GM19467 (cell line): Measurements from ENCODE around the gene NTN5.
"Not testable (repeated sequence)": the region's sequence is repeated elsewhere in the genome, so short reads cannot be mapped to it uniquely, and the experiment has no call there.

Source experiments
- ATAC-seq: cut with Tn5 transposase; IDR thresholded peaks from one replicate; pipeline ENCODE4 v1.9.1; 2021; ENCODE audit warnings: mild to moderate bottlenecking, moderate library complexity; ENCODE audit not compliant: unreplicated experiment

The NTN5 gene, protein sequence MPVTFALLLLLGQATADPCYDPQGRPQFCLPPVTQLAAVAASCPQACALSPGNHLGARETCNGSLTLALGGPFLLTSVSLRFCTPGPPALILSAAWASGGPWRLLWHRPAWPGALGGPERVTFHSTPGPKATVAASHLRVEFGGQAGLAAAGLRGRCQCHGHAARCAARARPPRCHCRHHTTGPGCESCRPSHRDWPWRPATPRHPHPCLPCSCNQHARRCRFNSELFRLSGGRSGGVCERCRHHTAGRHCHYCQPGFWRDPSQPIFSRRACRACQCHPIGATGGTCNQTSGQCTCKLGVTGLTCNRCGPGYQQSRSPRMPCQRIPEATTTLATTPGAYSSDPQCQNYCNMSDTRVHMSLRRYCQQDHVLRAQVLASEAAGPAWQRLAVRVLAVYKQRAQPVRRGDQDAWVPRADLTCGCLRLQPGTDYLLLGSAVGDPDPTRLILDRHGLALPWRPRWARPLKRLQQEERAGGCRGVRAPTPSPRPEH

DNA sequence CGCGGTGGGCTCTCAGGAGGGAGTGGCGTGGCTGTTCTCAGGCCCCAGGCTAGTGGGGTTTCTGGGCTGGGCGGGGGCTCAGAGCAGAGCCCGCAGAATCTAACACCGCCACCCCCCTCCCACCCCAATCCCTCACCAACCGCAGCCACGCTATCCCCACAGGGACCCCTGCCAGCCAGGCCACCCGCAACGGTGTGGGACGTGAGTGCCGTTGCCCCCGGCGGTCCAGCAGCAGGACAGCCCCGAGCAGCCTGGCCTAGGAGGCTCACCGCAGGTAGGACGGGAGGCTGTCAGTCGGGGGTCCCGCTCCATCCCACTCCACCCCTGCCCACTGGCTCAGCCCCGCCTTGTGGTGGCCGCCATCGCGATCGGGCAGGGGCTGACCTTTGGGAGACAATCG, at the start of gene NTN5:
Gene NTN5 (minus strand): TSS at position 24 of the 400 bp plus-strand sequence. CDS start 2,031 bp downstream, outside the sequence.
- ATAC-seq = no peak

GRCh38 chr19:48722196-48722708, 49.4 kb upstream of the NTN5 start:
- no peak for ATAC-seq

- peak; percentile 78 for ATAC-seq
Observed at GRCh38 chr19:48720613-48721296, 47.9 kb upstream of the NTN5 start.

GRCh38 chr19:48720251-48720612, 47.4 kb upstream of the NTN5 start:
- ATAC-seq = no peak

GRCh38 chr19:48719263-48720171, 46.7 kb upstream of the NTN5 start, which contains the start of gene MAMSTR:
MAMSTR (minus strand) TSS chr19:48719725; CDS start chr19:48719031, 694 bp downstream.
- ATAC-seq = no peak

DNA sequence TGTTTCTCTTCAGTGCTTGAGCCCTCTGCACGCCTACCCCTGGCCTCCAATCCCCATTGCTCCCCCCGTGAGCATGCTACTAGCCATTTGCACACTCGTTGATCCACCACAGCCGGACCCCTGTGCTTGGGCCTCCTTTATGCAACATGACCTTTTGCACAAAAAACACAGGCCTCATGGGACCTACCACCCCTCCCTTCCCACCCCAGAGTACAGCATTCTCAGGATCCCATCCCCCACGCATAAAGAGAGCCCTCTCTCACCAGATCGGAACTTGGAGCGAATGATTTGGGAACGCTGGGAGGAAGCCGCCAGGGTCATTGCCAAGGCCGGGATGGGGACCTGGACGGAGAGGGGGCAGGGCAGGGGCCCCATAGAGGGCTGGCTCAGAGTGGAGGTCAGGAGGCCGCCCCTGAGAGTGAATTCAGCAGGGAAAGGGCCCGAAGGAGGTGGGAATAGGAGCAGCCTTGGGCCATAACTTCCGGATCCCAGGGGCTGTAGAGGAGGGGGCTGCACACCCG, 46.0 kb upstream of the NTN5 start:
- ATAC-seq = no peak

DNA sequence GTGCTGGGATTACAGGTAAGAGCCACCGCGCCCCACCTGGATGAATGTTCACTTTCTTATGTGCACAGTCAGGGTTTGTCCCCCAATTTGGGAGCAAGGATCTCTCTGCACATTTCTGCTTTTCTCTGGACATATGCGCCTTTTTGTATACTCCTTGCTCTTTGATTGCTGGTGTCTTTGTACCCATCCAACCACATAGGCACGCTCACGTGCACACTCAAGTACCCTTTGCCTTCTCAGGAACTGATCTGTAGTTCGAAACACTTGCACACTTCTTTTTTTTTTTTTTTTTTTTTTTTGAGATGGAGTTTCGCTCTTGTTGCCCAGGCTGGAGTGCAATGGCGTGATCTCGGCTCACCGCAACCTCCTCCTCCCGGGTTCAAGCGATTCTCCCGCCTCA, 45.3 kb upstream of the NTN5 start:
- not testable (repeated sequence) for ATAC-seq

GRCh38 chr19:48716562-48717291, 43.9 kb upstream of the NTN5 start:
- no peak for ATAC-seq

DNA sequence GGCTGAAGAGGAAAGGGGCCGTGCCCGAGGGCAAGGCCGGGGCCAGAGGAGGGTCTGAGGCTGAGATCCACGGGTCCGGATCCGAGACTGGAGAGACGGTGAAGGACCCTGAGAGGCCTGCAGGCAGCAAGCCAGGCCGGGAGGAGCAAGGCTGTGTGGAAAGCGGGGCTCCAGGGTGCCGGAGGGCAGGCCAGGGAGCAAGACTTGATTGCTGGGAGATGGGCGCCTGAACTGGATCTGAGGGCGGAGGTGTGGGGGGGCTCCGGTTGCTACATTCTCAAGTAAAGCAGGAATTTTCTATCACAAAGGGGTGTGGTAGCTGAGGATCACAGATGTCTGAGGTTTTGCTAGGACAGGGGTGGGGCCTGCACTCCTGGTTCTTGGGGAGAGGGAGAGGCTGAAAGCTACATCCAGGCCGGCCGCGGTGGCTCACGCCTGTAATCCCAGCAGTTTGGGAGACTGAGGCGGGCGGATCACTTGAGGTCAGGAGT, 42.9 kb upstream of the NTN5 start:
- ATAC-seq = no peak

DNA sequence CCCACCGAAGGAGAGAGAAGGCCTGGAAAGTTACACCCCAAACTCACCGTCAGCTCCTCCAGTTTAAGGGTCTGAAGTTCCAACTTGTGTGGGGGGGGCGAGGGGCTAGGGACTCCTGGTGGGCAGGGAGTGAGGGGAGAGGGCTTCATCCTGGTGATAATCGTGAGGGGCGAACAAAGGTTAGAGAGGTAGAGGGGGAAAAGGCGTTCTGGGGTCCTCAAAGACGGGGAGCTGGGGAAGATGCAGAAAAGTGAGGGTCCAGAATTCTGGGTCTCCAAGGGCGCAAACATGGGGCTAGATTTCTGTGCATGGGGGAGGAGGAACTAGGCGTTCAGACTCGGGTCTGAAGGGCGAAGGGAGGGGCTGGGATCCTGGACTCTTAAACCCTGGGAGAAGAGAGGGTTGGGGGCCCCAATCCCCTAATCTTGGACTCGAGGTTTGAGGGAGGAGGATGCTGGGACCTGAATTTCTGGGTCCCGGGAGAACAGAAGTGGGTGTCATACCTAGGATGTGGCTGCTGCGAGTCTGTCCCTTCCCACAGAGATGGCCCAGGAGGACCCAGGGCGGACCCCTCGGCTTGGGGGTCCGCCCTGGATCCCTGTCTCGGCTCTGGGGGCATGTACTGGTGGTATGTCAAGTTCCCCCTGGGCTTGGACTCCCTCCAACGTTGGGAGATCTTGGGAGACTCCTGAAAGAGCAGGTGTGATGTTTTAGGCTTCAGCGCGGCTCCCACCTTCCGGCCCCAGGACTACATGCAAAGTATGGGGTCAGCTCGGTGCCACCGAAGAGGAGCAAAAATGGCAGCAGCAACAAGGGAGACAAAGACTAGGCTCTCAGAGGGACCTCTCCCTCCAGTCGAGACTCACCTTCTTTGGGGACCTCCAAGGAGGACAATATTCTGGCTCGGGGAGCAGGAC, 42.2 kb upstream of the NTN5 start:
- no peak for ATAC-seq

DNA sequence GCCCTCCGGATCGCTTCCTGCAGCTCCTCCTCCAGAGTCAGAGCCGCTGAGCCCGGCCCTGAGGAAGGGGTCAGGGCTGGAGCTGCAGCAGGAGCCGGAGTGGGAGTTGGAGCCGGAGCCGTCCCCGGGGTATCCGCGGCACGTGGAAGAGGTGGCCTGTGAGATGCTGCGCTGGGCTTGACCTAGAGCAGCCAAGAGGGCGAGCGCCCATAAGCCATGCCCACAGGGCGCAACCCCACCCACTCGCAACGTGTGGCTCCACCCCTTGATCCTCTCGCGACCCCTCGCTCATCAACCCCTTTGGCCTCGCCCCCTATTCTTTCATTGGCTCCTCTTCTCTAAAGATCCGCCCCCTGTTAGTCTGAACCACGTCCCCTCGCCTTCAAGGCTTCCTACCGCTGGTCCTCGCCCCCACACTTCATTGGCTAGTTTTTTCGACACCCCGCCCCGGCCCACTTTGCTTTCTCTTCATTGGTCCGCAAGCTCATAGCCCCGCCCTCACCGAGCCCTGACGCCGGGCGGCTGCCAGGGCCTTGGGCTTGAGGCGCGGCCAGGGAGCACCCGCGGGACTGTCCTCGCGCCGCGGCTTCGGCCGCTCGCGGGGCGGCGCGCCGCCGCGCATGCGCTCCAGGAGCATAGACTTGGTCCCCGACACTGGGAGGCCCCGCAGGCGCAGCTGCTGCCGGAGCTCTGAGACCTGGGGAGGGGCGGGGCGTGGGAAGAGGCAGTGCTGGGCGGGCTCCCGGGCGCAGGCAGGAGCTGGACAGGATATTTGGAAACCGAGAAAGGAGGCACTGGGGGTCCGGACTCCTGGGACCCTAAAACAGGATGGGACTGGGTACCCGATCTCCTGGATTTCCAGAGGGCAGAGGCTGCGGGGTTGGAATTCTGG, 41.3 kb upstream of the NTN5 start:
- peak; percentile 89 for ATAC-seq

GRCh38 chr19:48713041-48713863, 40.4 kb upstream of the NTN5 start:
- no peak for ATAC-seq

GRCh38 chr19:48711106-48711662, 38.4 kb upstream of the NTN5 start:
- no peak for ATAC-seq

GRCh38 chr19:48708471-48708870, 35.7 kb upstream of the NTN5 start:
- no peak for ATAC-seq

- ATAC-seq = no peak
Observed at GRCh38 chr19:48705431-48705830, 32.6 kb upstream of the NTN5 start.

DNA sequence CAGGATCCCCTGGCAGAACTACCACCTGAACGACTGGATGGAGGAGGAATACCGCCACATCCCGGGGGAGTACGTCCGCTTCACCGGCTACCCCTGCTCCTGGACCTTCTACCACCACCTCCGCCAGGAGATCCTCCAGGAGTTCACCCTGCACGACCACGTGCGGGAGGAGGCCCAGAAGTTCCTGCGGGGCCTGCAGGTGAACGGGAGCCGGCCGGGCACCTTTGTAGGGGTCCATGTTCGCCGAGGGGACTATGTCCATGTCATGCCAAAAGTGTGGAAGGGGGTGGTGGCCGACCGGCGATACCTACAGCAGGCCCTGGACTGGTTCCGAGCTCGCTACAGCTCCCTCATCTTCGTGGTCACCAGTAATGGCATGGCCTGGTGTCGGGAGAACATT, 30.5 kb upstream of the NTN5 start:
- no peak for ATAC-seq
